Upper lobe of left lung (tissue), 4 donors: Measurements from ENCODE around the gene HSP90AA1.

Experiments
- POLR2A ChIP-seq, 4 donors: fragments of 450-650 bp; IDR thresholded peaks; one replicate each; pipeline ENCODE4 v1.5.1; 2016 to 2017; ENCODE audit warnings: antibody characterized with exemption in 4 of 4, mild to moderate bottlenecking in 2 of 4
- TF ChIP-seq, protein P1 (sequence below), 6 experiments: fragments of 450-650 bp in 4 of 6; fragments of 200-600 bp in 2 of 6; sonication (generic) in 2 of 6; IDR thresholded peaks; one replicate each; pipeline ENCODE4 v1.5.1; 2016 to 2019; ENCODE audit warnings: antibody characterized with exemption in 6 of 6

DNA sequence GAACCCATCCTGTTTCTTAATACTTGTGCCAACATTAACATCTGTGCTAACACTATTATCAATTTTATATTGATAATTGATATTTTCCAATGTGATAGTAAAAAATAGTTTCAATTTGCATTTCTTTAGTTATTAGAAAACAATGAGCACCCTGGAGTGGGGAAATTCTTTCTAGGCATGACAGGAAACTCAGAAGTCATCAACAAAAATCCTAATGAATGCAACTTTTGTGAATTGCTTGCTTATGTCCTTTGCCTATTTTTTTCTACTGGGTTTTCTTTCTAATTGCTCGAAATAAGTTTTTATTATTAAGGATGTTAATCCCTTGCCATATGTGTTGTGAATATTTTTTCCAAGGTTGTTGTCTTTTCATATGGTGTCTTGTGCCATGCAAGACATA is 34.7 kb upstream of the HSP90AA1 start:
- TF ChIP-seq, protein P1, sequence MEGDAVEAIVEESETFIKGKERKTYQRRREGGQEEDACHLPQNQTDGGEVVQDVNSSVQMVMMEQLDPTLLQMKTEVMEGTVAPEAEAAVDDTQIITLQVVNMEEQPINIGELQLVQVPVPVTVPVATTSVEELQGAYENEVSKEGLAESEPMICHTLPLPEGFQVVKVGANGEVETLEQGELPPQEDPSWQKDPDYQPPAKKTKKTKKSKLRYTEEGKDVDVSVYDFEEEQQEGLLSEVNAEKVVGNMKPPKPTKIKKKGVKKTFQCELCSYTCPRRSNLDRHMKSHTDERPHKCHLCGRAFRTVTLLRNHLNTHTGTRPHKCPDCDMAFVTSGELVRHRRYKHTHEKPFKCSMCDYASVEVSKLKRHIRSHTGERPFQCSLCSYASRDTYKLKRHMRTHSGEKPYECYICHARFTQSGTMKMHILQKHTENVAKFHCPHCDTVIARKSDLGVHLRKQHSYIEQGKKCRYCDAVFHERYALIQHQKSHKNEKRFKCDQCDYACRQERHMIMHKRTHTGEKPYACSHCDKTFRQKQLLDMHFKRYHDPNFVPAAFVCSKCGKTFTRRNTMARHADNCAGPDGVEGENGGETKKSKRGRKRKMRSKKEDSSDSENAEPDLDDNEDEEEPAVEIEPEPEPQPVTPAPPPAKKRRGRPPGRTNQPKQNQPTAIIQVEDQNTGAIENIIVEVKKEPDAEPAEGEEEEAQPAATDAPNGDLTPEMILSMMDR (IDR thresholded peaks at IDR 0.05), result no peak
- no peak for TF ChIP-seq POLR2A (IDR thresholded peaks at IDR 0.05)
